ENCODE measurements around the gene DNPH1. TPM values are rescaled to one million over a fixed set of nuclear protein-coding genes. Genes with fewer than 3 reads are reported as not detected.

The DNPH1 gene
- total and polyA plus RNA-seq, 9 of the 15 experiments (the other 6 are each of a cell fraction or from before 2014, with no cell fraction given), result 7.3 to 300 (median 68.7) TPM

GRCh38 chr6:43181942-43182860, 47.1 kb downstream of the DNPH1 start, which contains the start of gene CUL9 (continued):
- TF ChIP-seq PATZ1 (CRISPR knock-in tag; IDR thresholded peaks at IDR 0.05; ENCODE audit: borderline replicate concordance) (no peak), RAD21 (CRISPR knock-in tag; conservative IDR thresholded peaks at IDR 0.05 in 1 of 2, IDR thresholded peaks at IDR 0.05 in 1 of 2) (no peak), ARID1B (IDR thresholded peaks at IDR 0.05) (peak; percentile 56), MXI1 (IDR thresholded peaks at IDR 0.05; ENCODE audit: low read depth, low read length) (peak; percentile 46; the same call in 1 of the 2 replicates), CTBP1 (IDR thresholded peaks at IDR 0.05; ENCODE audit: borderline replicate concordance) (peak; percentile 84; the same call in 1 of the 2 replicates), TFE3 (CRISPR knock-in tag; IDR thresholded peaks at IDR 0.05) (no peak), TBP (optimal IDR thresholded peaks at IDR 0.05; ENCODE audit: low read depth, low read length) (no peak), ZBTB40 (IDR thresholded peaks at IDR 0.05) (peak; percentile 78), ZBTB40 (CRISPR knock-in tag; IDR thresholded peaks at IDR 0.05) (no peak), TCF7 (IDR thresholded peaks at IDR 0.05; ENCODE audit: borderline replicate concordance) (no peak), GMEB1 (CRISPR knock-in tag; IDR thresholded peaks at IDR 0.05) (peak; percentile 94), DNMT1 (IDR thresholded peaks at IDR 0.05) (peak; percentile 68; the same call in 1 of the 2 replicates)
